GM18517 (cell line): ENCODE measurements around the gene GNA12.
"Not testable (repeated sequence)": the region's sequence is repeated elsewhere in the genome, so short reads cannot be mapped to it uniquely, and the experiment has no call there.

Source experiments
- ATAC-seq: cut with Tn5 transposase; IDR thresholded peaks from one replicate; pipeline ENCODE4 v1.9.1; 2021; ENCODE audit warnings: mild to moderate bottlenecking, moderate library complexity; ENCODE audit not compliant: unreplicated experiment

The GNA12 gene

GRCh38 chr7:2680792-2681490 is 163.2 kb downstream of the GNA12 start:
- no peak for ATAC-seq

- no peak for ATAC-seq
Measured at GRCh38 chr7:2680256-2680655, 163.9 kb downstream of the GNA12 start.

GRCh38 chr7:2679135-2680127 is 164.7 kb downstream of the GNA12 start:
- not testable (repeated sequence) for ATAC-seq

GRCh38 chr7:2678454-2678853 is 165.7 kb downstream of the GNA12 start:
- not testable (repeated sequence) for ATAC-seq
